ENCODE measurements around the gene LRCOL1. TPM values are rescaled to one million over a fixed set of nuclear protein-coding genes. Genes with fewer than 3 reads are reported as not detected.

Gene LRCOL1
- total and polyA plus RNA-seq, 2 experiments from 2014 or later, result 1.7 TPM; not detected in 1

GRCh38 chr12:132617135-132617701, 6.8 kb upstream of the LRCOL1 start (continued):
- TF ChIP-seq ZNF462 (CRISPR knock-in tag; IDR thresholded peaks at IDR 0.05) (no peak), EZH2 (IDR thresholded peaks at IDR 0.05; ENCODE audit: low read depth, unreplicated experiment) (no peak), ZNF331 (CRISPR knock-in tag; IDR thresholded peaks at IDR 0.05; ENCODE audit: low read depth) (no peak)
- TF ChIP-seq, protein P1, sequence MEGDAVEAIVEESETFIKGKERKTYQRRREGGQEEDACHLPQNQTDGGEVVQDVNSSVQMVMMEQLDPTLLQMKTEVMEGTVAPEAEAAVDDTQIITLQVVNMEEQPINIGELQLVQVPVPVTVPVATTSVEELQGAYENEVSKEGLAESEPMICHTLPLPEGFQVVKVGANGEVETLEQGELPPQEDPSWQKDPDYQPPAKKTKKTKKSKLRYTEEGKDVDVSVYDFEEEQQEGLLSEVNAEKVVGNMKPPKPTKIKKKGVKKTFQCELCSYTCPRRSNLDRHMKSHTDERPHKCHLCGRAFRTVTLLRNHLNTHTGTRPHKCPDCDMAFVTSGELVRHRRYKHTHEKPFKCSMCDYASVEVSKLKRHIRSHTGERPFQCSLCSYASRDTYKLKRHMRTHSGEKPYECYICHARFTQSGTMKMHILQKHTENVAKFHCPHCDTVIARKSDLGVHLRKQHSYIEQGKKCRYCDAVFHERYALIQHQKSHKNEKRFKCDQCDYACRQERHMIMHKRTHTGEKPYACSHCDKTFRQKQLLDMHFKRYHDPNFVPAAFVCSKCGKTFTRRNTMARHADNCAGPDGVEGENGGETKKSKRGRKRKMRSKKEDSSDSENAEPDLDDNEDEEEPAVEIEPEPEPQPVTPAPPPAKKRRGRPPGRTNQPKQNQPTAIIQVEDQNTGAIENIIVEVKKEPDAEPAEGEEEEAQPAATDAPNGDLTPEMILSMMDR (conservative IDR thresholded peaks at IDR 0.05; ENCODE audit: low read depth in 2 of 2), result no peak
- TF ChIP-seq, protein P2, sequence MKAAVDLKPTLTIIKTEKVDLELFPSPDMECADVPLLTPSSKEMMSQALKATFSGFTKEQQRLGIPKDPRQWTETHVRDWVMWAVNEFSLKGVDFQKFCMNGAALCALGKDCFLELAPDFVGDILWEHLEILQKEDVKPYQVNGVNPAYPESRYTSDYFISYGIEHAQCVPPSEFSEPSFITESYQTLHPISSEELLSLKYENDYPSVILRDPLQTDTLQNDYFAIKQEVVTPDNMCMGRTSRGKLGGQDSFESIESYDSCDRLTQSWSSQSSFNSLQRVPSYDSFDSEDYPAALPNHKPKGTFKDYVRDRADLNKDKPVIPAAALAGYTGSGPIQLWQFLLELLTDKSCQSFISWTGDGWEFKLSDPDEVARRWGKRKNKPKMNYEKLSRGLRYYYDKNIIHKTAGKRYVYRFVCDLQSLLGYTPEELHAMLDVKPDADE (IDR thresholded peaks at IDR 0.05), result no peak
